ENCODE results near the gene UGGT2.

Gene UGGT2

DNA sequence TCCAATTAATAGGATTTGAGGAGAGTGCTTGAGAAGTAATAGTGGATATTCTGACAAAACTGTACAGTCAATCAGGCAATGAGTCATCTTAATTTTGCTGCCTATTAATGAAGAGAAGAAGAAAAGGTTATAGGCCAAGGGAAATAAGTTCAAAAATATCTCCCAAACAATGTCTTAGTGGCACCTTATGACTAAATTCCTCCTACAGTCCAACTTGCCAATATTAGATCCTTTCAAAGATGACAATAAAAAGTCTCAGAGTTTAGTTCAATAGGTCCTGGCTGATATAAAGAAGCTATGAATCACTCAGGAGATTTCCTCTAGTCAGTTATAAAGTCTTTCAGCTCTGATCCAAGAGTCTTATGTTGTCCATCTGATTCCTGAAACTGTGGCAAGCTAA is 27.9 kb downstream of the UGGT2 start:
- no peak overlapping the region for H3K27ac Mint-ChIP-seq
- peaks cover 52% of the 10 kb centered on the region for H3K36me3 Mint-ChIP-seq (ENCODE audit: low read depth)
- H3K4me1 Mint-ChIP-seq: peaks cover 6% of the 10 kb centered on the region
- no peak for DNase-seq
- no peak overlapping the region for H3K4me3 Mint-ChIP-seq
- TF ChIP-seq, protein P1, sequence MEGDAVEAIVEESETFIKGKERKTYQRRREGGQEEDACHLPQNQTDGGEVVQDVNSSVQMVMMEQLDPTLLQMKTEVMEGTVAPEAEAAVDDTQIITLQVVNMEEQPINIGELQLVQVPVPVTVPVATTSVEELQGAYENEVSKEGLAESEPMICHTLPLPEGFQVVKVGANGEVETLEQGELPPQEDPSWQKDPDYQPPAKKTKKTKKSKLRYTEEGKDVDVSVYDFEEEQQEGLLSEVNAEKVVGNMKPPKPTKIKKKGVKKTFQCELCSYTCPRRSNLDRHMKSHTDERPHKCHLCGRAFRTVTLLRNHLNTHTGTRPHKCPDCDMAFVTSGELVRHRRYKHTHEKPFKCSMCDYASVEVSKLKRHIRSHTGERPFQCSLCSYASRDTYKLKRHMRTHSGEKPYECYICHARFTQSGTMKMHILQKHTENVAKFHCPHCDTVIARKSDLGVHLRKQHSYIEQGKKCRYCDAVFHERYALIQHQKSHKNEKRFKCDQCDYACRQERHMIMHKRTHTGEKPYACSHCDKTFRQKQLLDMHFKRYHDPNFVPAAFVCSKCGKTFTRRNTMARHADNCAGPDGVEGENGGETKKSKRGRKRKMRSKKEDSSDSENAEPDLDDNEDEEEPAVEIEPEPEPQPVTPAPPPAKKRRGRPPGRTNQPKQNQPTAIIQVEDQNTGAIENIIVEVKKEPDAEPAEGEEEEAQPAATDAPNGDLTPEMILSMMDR (IDR thresholded peaks at IDR 0.05): no peak
- H3K9me3 Mint-ChIP-seq: no peaks in the 10 kb centered on the region
- no peaks in the 10 kb centered on the region for H3K27me3 Mint-ChIP-seq (ENCODE audit: low read depth, poor library complexity)

DNA sequence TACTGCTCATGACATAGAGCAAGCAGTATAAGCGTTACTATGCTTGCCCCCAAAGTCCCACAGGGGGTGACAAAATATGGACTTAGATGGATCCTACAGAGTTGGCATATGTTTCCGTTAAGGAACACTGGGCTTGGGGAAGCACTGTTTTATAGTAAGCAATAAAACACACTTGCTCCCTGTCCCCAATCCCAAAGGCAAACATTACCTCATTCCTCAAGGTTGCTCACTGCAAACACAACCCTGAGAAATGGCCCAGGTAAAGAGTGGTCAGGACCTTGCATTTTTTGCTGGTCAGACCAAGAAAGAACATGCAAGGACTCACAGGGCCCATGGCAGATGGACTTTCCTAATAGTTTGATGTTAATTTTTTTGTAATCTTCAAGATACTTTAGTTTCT is 32.3 kb downstream of the UGGT2 start:
- Mint-ChIP-seq H3K36me3 (ENCODE audit: low read depth) (peaks cover 43% of the 10 kb centered on the region), H3K4me1 (peaks cover 8% of the 10 kb centered on the region), H3K9me3 (peaks cover 10% of the 10 kb centered on the region), H3K27ac (no peak overlapping the region), H3K27me3 (ENCODE audit: low read depth, poor library complexity) (no peaks in the 10 kb centered on the region), H3K4me3 (no peak overlapping the region)
- no peak for DNase-seq
- TF ChIP-seq, protein P1 (IDR thresholded peaks at IDR 0.05): no peak

DNA sequence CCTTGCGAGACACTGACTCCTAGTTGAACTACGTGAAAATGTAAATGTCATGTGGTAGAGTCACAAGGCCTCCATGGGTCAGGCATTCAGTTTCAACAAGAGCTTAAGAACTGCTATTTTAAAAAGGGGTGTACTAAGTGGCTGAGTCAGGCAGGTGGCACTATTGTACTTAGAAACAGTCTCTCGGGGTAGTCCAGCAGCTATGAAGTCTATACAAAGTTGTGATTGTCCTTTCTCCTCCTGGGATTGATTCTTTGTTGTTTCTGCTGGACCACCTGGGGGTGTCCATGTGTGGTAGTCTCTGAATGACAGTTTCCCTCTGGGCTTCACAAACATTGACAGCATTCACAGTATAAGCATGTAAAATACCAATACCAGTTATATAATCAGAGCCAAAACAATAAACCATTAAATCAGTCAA is 33.0 kb downstream of the UGGT2 start:
- TF ChIP-seq, protein P1 (IDR thresholded peaks at IDR 0.05): peak; percentile 59
- H3K4me1 Mint-ChIP-seq: peaks cover 8% of the 10 kb centered on the region
- H3K4me3 Mint-ChIP-seq: no peak overlapping the region
- no peaks in the 10 kb centered on the region for H3K27me3 Mint-ChIP-seq (ENCODE audit: low read depth, poor library complexity)
- H3K27ac Mint-ChIP-seq: peak overlapping the region; percentile 73
- peaks cover 12% of the 10 kb centered on the region for H3K9me3 Mint-ChIP-seq
- peak; percentile 23 for DNase-seq
- peaks cover 46% of the 10 kb centered on the region for H3K36me3 Mint-ChIP-seq (ENCODE audit: low read depth)

DNA sequence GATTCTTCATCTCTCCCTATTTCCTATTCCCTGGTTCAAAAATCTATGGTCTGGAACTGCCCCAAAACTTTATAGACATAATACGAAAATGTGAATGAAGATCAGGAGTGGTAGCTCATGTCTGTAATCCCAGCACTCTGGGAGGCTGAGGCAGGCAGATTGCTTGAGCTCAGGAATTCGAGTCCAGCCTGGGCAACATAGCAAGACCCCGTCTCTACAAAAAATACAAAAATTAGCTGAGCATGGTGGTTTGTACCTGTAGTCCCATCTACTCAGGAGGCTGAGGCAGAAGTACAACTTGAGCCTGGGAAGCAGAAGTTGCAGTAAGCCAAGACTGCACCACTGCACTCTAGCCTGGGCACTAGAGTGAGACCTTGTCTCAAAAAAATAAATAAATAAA is 35.1 kb downstream of the UGGT2 start:
- H3K4me3 Mint-ChIP-seq: no peak overlapping the region
- no peaks in the 10 kb centered on the region for H3K27me3 Mint-ChIP-seq (ENCODE audit: low read depth, poor library complexity)
- no peak for DNase-seq
- H3K9me3 Mint-ChIP-seq: peaks cover 12% of the 10 kb centered on the region
- TF ChIP-seq, protein P1 (IDR thresholded peaks at IDR 0.05): no peak
- peaks cover 8% of the 10 kb centered on the region for H3K4me1 Mint-ChIP-seq
- H3K27ac Mint-ChIP-seq: no peak overlapping the region
- H3K36me3 Mint-ChIP-seq (ENCODE audit: low read depth): peaks cover 48% of the 10 kb centered on the region

DNA sequence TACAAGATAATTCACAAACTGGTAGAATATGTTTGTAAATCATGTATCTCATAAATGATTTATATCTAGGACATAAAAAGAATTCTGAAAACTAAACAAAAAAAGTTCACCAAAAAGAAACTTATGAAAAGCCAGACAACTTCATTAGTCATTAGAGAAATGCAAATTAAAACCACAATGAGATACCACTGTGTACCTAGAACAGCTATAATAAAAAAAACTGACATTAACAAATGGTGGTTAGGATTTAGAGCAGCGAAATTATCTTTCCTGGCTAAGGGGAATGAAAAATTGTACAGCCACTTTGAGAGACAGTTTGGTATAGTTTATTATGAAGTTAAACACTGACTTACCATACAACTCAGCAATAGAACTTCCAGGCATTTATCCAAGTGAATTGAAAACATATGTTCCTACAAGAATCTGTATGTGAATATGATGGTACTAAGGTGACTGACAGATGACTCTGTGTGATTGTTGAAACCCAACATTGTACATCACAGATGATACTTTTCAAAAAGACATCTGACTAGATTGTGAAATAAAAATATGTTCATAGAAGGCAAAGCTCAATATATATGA is 41.8 kb downstream of the UGGT2 start:
- no peak overlapping the region for H3K27ac Mint-ChIP-seq
- H3K27me3 Mint-ChIP-seq (ENCODE audit: low read depth, poor library complexity): no peaks in the 10 kb centered on the region
- no peaks in the 10 kb centered on the region for H3K4me1 Mint-ChIP-seq
- peaks cover 35% of the 10 kb centered on the region for H3K9me3 Mint-ChIP-seq
- H3K36me3 Mint-ChIP-seq (ENCODE audit: low read depth): peaks cover 76% of the 10 kb centered on the region
- H3K4me3 Mint-ChIP-seq: no peak overlapping the region
- DNase-seq: no peak
- TF ChIP-seq, protein P1 (IDR thresholded peaks at IDR 0.05): no peak

DNA sequence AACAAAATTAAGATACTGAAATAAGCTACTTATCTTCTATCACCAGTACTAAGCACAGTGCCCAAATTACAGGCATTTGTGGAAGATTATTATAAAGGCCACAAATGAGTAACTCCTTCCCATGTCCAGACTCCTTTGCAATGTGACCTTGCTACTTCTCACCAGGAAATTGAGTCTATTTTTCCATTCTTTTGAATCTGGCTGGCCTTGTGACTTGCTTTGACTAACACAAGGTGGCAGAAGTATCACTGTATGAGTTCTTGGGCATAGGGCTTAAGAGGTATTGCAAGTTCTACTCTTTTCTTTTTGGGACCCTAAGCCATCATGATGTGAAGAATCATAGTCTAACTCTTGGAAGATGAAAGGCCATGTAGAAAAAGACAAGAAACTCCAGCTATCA is 49.9 kb downstream of the UGGT2 start:
- H3K27me3 Mint-ChIP-seq (ENCODE audit: low read depth, poor library complexity): no peaks in the 10 kb centered on the region
- no peaks in the 10 kb centered on the region for H3K4me1 Mint-ChIP-seq
- TF ChIP-seq, protein P1 (IDR thresholded peaks at IDR 0.05): no peak
- H3K4me3 Mint-ChIP-seq: no peak overlapping the region
- DNase-seq: no peak
- H3K36me3 Mint-ChIP-seq (ENCODE audit: low read depth): peaks cover 50% of the 10 kb centered on the region
- H3K27ac Mint-ChIP-seq: no peak overlapping the region
- peaks cover 28% of the 10 kb centered on the region for H3K9me3 Mint-ChIP-seq
